H9 (cell line): ENCODE measurements around the gene BPIFB2. TPM values are rescaled to one million over a fixed set of nuclear protein-coding genes. Genes with fewer than 3 reads are reported as not detected.

ENCODE experiments used
- DNase-seq: peaks from one replicate; pipeline ENCODE4 v3.0.0-alpha.2; 2017
- H2AFZ ChIP-seq: one replicate; pipeline ENCODE4 v1.6.1; 2013; ENCODE audit warnings: mild to moderate bottlenecking, low read length, control low read depth, moderate library complexity
- H2AK5ac ChIP-seq: 2 replicates; pipeline ENCODE4 v1.6.1; 2013; ENCODE audit warnings: low read length, control low read depth, mixed read lengths; ENCODE audit not compliant: insufficient read length
- H2BK120ac ChIP-seq: one replicate; pipeline ENCODE4 v1.6.1; 2013; ENCODE audit warnings: low read depth, mild to moderate bottlenecking, low read length, control low read depth, inconsistent platforms; ENCODE audit not compliant: poor library complexity, severe bottlenecking
- H2BK12ac ChIP-seq: 2 replicates; pipeline ENCODE4 v1.6.1; 2013; ENCODE audit warnings: low read length, control low read depth, mixed read lengths, low read depth; ENCODE audit not compliant: insufficient read length
- H2BK15ac ChIP-seq: 2 replicates; pipeline ENCODE4 v1.6.1; 2013; ENCODE audit warnings: low read depth, low read length, control low read depth
- H2BK20ac ChIP-seq: one replicate; pipeline ENCODE4 v1.6.1; 2013; ENCODE audit warnings: low read depth, mild to moderate bottlenecking, low read length, control low read depth, inconsistent platforms; ENCODE audit not compliant: poor library complexity, severe bottlenecking
- H2BK5ac ChIP-seq: 2 replicates; pipeline ENCODE4 v1.6.1; 2013; ENCODE audit warnings: low read length, control low read depth, mixed read lengths; ENCODE audit not compliant: insufficient read length
- H3K14ac ChIP-seq: 2 replicates; pipeline ENCODE4 v1.6.1; 2013; ENCODE audit warnings: low read length, control low read depth; ENCODE audit not compliant: insufficient read depth
- H3K18ac ChIP-seq: 2 replicates; pipeline ENCODE4 v1.6.1; 2013; ENCODE audit warnings: low read depth, mild to moderate bottlenecking, mixed read lengths, low read length, control low read depth; ENCODE audit not compliant: insufficient read length
- H3K23ac ChIP-seq: 2 replicates; pipeline ENCODE4 v1.6.1; 2013; ENCODE audit warnings: low read length, control low read depth, mixed read lengths, low read depth; ENCODE audit not compliant: insufficient read length
- H3K23me2 ChIP-seq: 2 replicates; pipeline ENCODE4 v1.6.1; 2013; ENCODE audit warnings: low read depth, mild to moderate bottlenecking, mixed read lengths, low read length, control low read depth; ENCODE audit not compliant: insufficient read length, poor library complexity, severe bottlenecking
- H3K27ac ChIP-seq: 2 replicates; pipeline ENCODE4 v1.5.1; 2013; ENCODE audit warnings: low read length, control low read depth, mixed read lengths, low read depth; ENCODE audit not compliant: insufficient read length
- H3K27me3 ChIP-seq: 2 replicates; pipeline ENCODE4 v1.6.1; 2013; ENCODE audit warnings: low read length, control low read depth, inconsistent platforms; ENCODE audit not compliant: insufficient read depth
- H3K4ac ChIP-seq: 2 replicates; pipeline ENCODE4 v1.6.1; 2013; ENCODE audit warnings: low read depth, mild to moderate bottlenecking, control low read depth, inconsistent platforms, low read length, moderate library complexity
- H3K4me1 ChIP-seq: 2 replicates; pipeline ENCODE4 v1.6.1; 2013; ENCODE audit warnings: low read length, control low read depth, inconsistent platforms; ENCODE audit not compliant: insufficient read depth
- H3K4me2 ChIP-seq: 2 replicates; pipeline ENCODE4 v1.6.1; 2013; ENCODE audit warnings: low read length, control low read depth, mixed read lengths; ENCODE audit not compliant: insufficient read length, insufficient read depth
- H3K56ac ChIP-seq: 2 replicates; pipeline ENCODE4 v1.6.1; 2013; ENCODE audit warnings: low read depth, mild to moderate bottlenecking, mixed read lengths, low read length, control low read depth; ENCODE audit not compliant: insufficient read length
- H3K79me1 ChIP-seq: 2 replicates; pipeline ENCODE4 v1.6.1; 2013; ENCODE audit warnings: low read depth, mild to moderate bottlenecking, moderate library complexity, low read length, control low read depth, inconsistent platforms; ENCODE audit not compliant: insufficient read depth, poor library complexity, severe bottlenecking
- H3K79me2 ChIP-seq: 2 replicates; pipeline ENCODE4 v1.6.1; 2013; ENCODE audit warnings: low read length, control low read depth, inconsistent platforms; ENCODE audit not compliant: insufficient read depth
- H3K9ac ChIP-seq: 2 replicates; pipeline ENCODE4 v1.6.1; 2013; ENCODE audit warnings: low read length, control low read depth, mixed read lengths; ENCODE audit not compliant: insufficient read length; ENCODE audit errors: extremely low read depth
- H3K9me3 ChIP-seq: one replicate; pipeline ENCODE4 v1.6.1; 2013; ENCODE audit warnings: low read depth, low read length, inconsistent platforms; ENCODE audit not compliant: control insufficient read depth
- H3T11ph ChIP-seq: one replicate; pipeline ENCODE4 v1.6.1; 2013; ENCODE audit warnings: mild to moderate bottlenecking, low read length, control low read depth, inconsistent platforms
- H4K20me1 ChIP-seq: one replicate; pipeline ENCODE4 v1.6.1; 2013; ENCODE audit not compliant: control insufficient read depth, insufficient read length, insufficient read depth
- H4K5ac ChIP-seq: 2 replicates; pipeline ENCODE4 v1.6.1; 2013; ENCODE audit warnings: low read depth, mild to moderate bottlenecking, mixed read lengths, low read length, control low read depth; ENCODE audit not compliant: insufficient read length
- H4K8ac ChIP-seq: replicated peaks from 2 replicates; pipeline ENCODE4 v1.6.1; 2013; ENCODE audit warnings: low read length, control low read depth, mixed read lengths, low read depth; ENCODE audit not compliant: insufficient read length
- H4K91ac ChIP-seq: 2 replicates; pipeline ENCODE4 v1.6.1; 2013; ENCODE audit warnings: low read depth, mild to moderate bottlenecking, moderate library complexity, mixed read lengths, low read length, control low read depth; ENCODE audit not compliant: insufficient read length
- H3K27ac Mint-ChIP-seq, 3 experiments: 2 replicates in 2 of 3; 3 replicates in 1 of 3; pipeline ENCODE4 v1.8.0; 2020 to 2021; ENCODE audit warnings: mixed read lengths in 3 of 3, mild to moderate bottlenecking in 1 of 3, moderate library complexity in 1 of 3
- H3K27me3 Mint-ChIP-seq: 2 replicates; pipeline ENCODE4 v1.8.0; 2021; ENCODE audit warnings: low read depth, mild to moderate bottlenecking, moderate library complexity, mixed read lengths
- H3K36me3 Mint-ChIP-seq, 3 experiments: 2 replicates in 2 of 3; 3 replicates in 1 of 3; pipeline ENCODE4 v1.8.0; 2020 to 2021; ENCODE audit warnings: low read depth in 3 of 3, mixed read lengths in 3 of 3; ENCODE audit not compliant: insufficient read depth in 1 of 3
- H3K4me1 Mint-ChIP-seq, 2 experiments: 2 replicates each; pipeline ENCODE4 v1.8.0; 2020; ENCODE audit warnings: mixed read lengths in 2 of 2
- H3K4me3 Mint-ChIP-seq, 2 experiments: 2 replicates in 1 of 2; 3 replicates in 1 of 2; pipeline ENCODE4 v1.8.0; 2020 to 2021; ENCODE audit warnings: mild to moderate bottlenecking in 2 of 2, mixed read lengths in 2 of 2, moderate library complexity in 1 of 2
- H3K9me3 Mint-ChIP-seq, 2 experiments: 2 replicates in 1 of 2; 3 replicates in 1 of 2; pipeline ENCODE4 v1.8.0; 2020; ENCODE audit warnings: mild to moderate bottlenecking in 2 of 2, mixed read lengths in 2 of 2, moderate library complexity in 1 of 2
- CTCF ChIP-seq: fragments of 200-600 bp; sonication (generic); conservative IDR thresholded peaks from 3 replicates; pipeline ENCODE4 v1.8.0; 2021; ENCODE audit warnings: antibody characterized with exemption, mild to moderate bottlenecking
- WGBS: extraction: QIAGEN DNeasy Blood & Tissue Kit; methylation state at CpG from one replicate; pipeline ENCODE4 v1.1.7; 2013; ENCODE audit warnings: missing lambda C conversion rate, low lambda C conversion rate, mixed read lengths; ENCODE audit not compliant: insufficient read length; ENCODE audit errors: extremely low coverage; 5-methylcytosine and 5-hydroxymethylcytosine counted together
- total RNA-seq: library from RNA; stranded (reverse); gene quantifications from 2 replicates; pipeline ENCODE4 v1.2.1, GENCODE V29; 2021

Gene BPIFB2
- total RNA-seq, 1 experiment from 2014 or later = not detected

DNA sequence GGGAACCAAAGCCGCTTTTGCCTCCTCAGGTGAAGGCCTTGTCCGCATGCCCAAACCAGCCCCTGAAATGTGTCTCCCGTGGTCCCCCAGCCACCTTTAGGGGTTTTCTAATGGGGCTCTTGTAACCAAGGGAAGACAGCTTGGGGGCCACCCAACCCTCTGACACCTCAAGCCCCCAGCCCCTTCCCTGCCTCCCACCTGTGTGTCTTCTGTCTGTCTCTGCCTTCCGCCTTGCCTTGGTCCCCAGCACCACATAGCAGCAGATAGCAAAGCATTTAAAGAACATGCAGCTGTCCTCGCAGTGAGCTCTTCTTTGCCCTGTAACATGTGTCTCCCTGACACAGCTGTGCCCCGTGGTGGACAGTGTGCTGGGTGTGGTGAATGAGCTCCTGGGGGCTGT is 55.8 kb downstream of the BPIFB2 start:
- Histone ChIP-seq H2BK5ac (no peak overlapping the region), H2BK120ac (no peak overlapping the region), H3K27me3 (no peaks in the 10 kb centered on the region), H3K4ac (no peak overlapping the region), H3K14ac (no peak overlapping the region), H3K9ac (no peak overlapping the region), H3K4me2 (no peak overlapping the region), H3K18ac (no peak overlapping the region), H4K20me1 (no peaks in the 10 kb centered on the region), H4K8ac (no peak overlapping the region), H3T11ph (no peak overlapping the region), H2BK20ac (no peak overlapping the region), H3K4me1 (no peaks in the 10 kb centered on the region), H4K5ac (no peak overlapping the region), H3K23me2 (no peaks in the 10 kb centered on the region), H3K79me1 (no peaks in the 10 kb centered on the region), H4K91ac (no peak overlapping the region), H3K23ac (no peak overlapping the region), H3K79me2 (no peaks in the 10 kb centered on the region), H3K27ac (no peak overlapping the region), H2AFZ (no peak overlapping the region), H3K9me3 (no peaks in the 10 kb centered on the region), H3K56ac (no peak overlapping the region), H2AK5ac (no peak overlapping the region), H2BK15ac (no peak overlapping the region), H2BK12ac (no peak overlapping the region)
- TF ChIP-seq CTCF = no peak
- Mint-ChIP-seq H3K27ac (no peak overlapping the region), H3K9me3 (no peaks in the 10 kb centered on the region), H3K4me3 (no peak overlapping the region), H3K4me1 (no peaks in the 10 kb centered on the region), H3K27me3 (no peaks in the 10 kb centered on the region; the same call in 1 of the 2 replicates), H3K36me3 (no peaks in the 10 kb centered on the region)
- WGBS = no CpG with 5 or more reads among the region's 6 CpGs
- DNase-seq = no peak
